Esophagus muscularis mucosa (tissue), 4 donors: ENCODE data around the gene MOSMO. TPM values are rescaled to one million over a fixed set of nuclear protein-coding genes. Genes with fewer than 3 reads are reported as not detected.

ENCODE experiments used
- DNase-seq: peaks from one replicate; pipeline ENCODE4 v3.0.0-alpha.2; 2017; ENCODE audit errors: extremely low spot score
- H3K27ac ChIP-seq, 4 donors: fragments of 200-600 bp; sonication (generic); replicated peaks in 1 of 4; 1 replicate in 3 of 4; 2 replicates in 1 of 4; pipeline ENCODE4 v1.5.1; 2016 to 2019; ENCODE audit warnings: mild to moderate bottlenecking in 1 of 4
- H3K27me3 ChIP-seq, 4 donors: fragments of 200-600 bp; sonication (generic); one replicate each; pipeline versions ENCODE4 v1.5.1 to v1.6.0; 2016 to 2019
- H3K36me3 ChIP-seq, 4 donors: fragments of 200-600 bp; sonication (generic); one replicate each; pipeline ENCODE4 v1.5.1; 2016 to 2019
- H3K4me1 ChIP-seq, 4 donors: fragments of 200-600 bp; sonication (generic); one replicate each; pipeline ENCODE4 v1.5.1; 2016 to 2019
- H3K4me3 ChIP-seq, 4 donors: fragments of 200-600 bp; sonication (generic); 1 replicate in 2 of 4; 2 replicates in 2 of 4; pipeline ENCODE4 v1.5.1; 2016 to 2019; ENCODE audit warnings: mild to moderate bottlenecking in 4 of 4, moderate library complexity in 1 of 4
- H3K9me3 ChIP-seq, 4 donors: fragments of 200-600 bp; sonication (generic); 1 replicate in 3 of 4; 2 replicates in 1 of 4; pipeline ENCODE4 v1.5.1; 2016 to 2019
- EP300 ChIP-seq: sonication (generic); formaldehyde crosslinking; IDR thresholded peaks from one replicate; pipeline ENCODE4 v1.6.1; 2017; ENCODE audit warnings: antibody characterized with exemption
- POLR2A ChIP-seq: fragments of 450-650 bp; IDR thresholded peaks from one replicate; pipeline ENCODE4 v1.6.1; 2017; ENCODE audit warnings: antibody characterized with exemption, moderate library complexity, mild to moderate bottlenecking, low read depth
- POLR2AphosphoS5 ChIP-seq, 2 donors: sonication (generic); formaldehyde crosslinking; IDR thresholded peaks; one replicate each; pipeline ENCODE4 v1.6.1; 2017; ENCODE audit warnings: antibody characterized with exemption in 2 of 2
- WGBS: methylation state at CpG from one replicate; pipeline ENCODE4 v1.1.5; 2018; 5-methylcytosine and 5-hydroxymethylcytosine counted together
- intact Hi-C: fragments of 100-400 bp; cut with DNase I; formaldehyde crosslinking; loops from one replicate; pipeline ENCODE4 v1.15.1; 2023
- total RNA-seq, 4 donors: library from RNA; depleted of rRNA; stranded (reverse); fragments of >200 nt; gene quantifications; one replicate each; pipeline versions ENCODE4 v1.1.0 to v1.2.1, GENCODE V29; 2016
- TF ChIP-seq, protein P1 (sequence below), 3 experiments: fragments of 200-600 bp in 2 of 3; fragments of 450-650 bp in 1 of 3; sonication (generic) in 2 of 3; IDR thresholded peaks; one replicate each; pipeline ENCODE4 v1.5.1; 2017 to 2019; ENCODE audit warnings: antibody characterized with exemption in 3 of 3, mild to moderate bottlenecking in 2 of 3, moderate library complexity in 1 of 3

MOSMO gene
- total RNA-seq, 4 donors from 2014 or later, result 15.1 to 21.6 (median 17.6) TPM

- H3K27ac ChIP-seq, result no peak overlapping the region
- no peak for DNase-seq
- no peaks in the 10 kb centered on the region for H3K27me3 ChIP-seq
- 86% methylated on average over 5 of the region's 5 CpGs for WGBS
- H3K9me3 ChIP-seq, result no peaks in the 10 kb centered on the region
- no peaks in the 10 kb centered on the region for H3K36me3 ChIP-seq
- H3K4me3 ChIP-seq, result no peak overlapping the region
- peaks cover 30 to 70% (median 47%) of the 10 kb centered on the region in 4 donors for H3K4me1 ChIP-seq
- TF ChIP-seq, protein P1, sequence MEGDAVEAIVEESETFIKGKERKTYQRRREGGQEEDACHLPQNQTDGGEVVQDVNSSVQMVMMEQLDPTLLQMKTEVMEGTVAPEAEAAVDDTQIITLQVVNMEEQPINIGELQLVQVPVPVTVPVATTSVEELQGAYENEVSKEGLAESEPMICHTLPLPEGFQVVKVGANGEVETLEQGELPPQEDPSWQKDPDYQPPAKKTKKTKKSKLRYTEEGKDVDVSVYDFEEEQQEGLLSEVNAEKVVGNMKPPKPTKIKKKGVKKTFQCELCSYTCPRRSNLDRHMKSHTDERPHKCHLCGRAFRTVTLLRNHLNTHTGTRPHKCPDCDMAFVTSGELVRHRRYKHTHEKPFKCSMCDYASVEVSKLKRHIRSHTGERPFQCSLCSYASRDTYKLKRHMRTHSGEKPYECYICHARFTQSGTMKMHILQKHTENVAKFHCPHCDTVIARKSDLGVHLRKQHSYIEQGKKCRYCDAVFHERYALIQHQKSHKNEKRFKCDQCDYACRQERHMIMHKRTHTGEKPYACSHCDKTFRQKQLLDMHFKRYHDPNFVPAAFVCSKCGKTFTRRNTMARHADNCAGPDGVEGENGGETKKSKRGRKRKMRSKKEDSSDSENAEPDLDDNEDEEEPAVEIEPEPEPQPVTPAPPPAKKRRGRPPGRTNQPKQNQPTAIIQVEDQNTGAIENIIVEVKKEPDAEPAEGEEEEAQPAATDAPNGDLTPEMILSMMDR (IDR thresholded peaks at IDR 0.05), result no peak
- no peak for TF ChIP-seq POLR2A
- intact Hi-C loops, result no loop called here
These were observed 3.0 kb downstream of the MOSMO start for GRCh38 chr16:22010902-22011301.

- H3K4me3 ChIP-seq, result no peak overlapping the region
- 46% methylated on average over 2 of the region's 2 CpGs for WGBS
- no peaks in the 10 kb centered on the region for H3K27me3 ChIP-seq
- no peaks in the 10 kb centered on the region for H3K9me3 ChIP-seq
- H3K27ac ChIP-seq, result no peak overlapping the region
- no peaks in the 10 kb centered on the region for H3K36me3 ChIP-seq
- TF ChIP-seq POLR2A, result no peak
- TF ChIP-seq, protein P1 (IDR thresholded peaks at IDR 0.05), result no peak
- TF ChIP-seq POLR2AphosphoS5 (IDR thresholded peaks at IDR 0.05), result no peak
- no peak for TF ChIP-seq EP300
- peaks cover 24 to 76% (median 54%) of the 10 kb centered on the region in 4 donors for H3K4me1 ChIP-seq
- DNase-seq, result no peak
- intact Hi-C loops, result no loop called here
These were observed 4.3 kb downstream of the MOSMO start for GRCh38 chr16:22012241-22012640.

- no peak overlapping the region for H3K27ac ChIP-seq
- no peak overlapping the region for H3K4me3 ChIP-seq
- H3K36me3 ChIP-seq, result no peaks in the 10 kb centered on the region
- H3K9me3 ChIP-seq, result no peaks in the 10 kb centered on the region
- no peak for DNase-seq
- H3K4me1 ChIP-seq, result peaks cover 23 to 81% (median 63%) of the 10 kb centered on the region in 4 donors
- 77% methylated on average over 4 of the region's 4 CpGs for whole genome bisulfite sequencing
- TF ChIP-seq EP300 (no peak), POLR2AphosphoS5 (IDR thresholded peaks at IDR 0.05) (no peak), POLR2A (no peak)
- TF ChIP-seq, protein P1 (IDR thresholded peaks at IDR 0.05), result no peak
- no peaks in the 10 kb centered on the region for H3K27me3 ChIP-seq
- intact Hi-C loops, result no loop called here
These were observed 5.6 kb downstream of the MOSMO start for GRCh38 chr16:22013486-22013885.

DNA sequence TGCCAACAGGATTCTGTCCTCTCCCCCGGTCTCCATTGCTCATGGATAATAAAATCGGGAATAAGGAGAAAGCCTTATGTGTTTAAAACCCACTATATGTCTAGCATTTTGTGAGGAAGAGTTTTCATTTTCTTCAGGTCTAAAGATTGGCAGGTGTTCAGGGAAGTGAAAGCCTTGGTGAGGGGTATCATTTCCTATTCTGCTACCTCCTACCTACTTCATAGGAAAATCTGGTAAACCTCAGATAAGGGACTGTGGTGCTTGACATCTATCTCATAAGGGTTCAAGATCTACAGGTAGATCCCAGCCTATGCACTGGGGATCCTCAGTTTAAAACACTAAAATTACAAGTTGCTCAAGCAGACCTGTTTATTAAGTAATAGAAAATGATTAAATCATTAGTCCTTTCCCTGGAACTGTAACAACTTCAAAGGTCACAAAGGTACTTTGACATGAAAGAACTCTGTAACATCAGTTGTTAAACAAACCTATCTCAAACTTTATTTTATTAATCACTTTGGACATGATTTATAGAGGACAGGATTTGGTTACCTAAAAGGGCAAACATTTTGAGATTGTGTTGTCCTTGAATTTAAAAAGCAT, 6.5 kb downstream of the MOSMO start:
- Histone ChIP-seq H3K4me3 (no peak overlapping the region), H3K27me3 (no peaks in the 10 kb centered on the region), H3K9me3 (no peaks in the 10 kb centered on the region), H3K36me3 (no peaks in the 10 kb centered on the region), H3K27ac (no peak overlapping the region), H3K4me1 (peaks cover 16 to 72% (median 56%) of the 10 kb centered on the region in 4 donors)
- TF ChIP-seq POLR2AphosphoS5 (IDR thresholded peaks at IDR 0.05) (no peak), POLR2A (no peak), EP300 (no peak)
- TF ChIP-seq, protein P1 (IDR thresholded peaks at IDR 0.05), result no peak
- WGBS, result 95% methylated on average over 2 of the region's 2 CpGs
- intact Hi-C loops, result no loop called here
- DNase-seq, result no peak

- no peak for DNase-seq
- TF ChIP-seq EP300, result no peak
- TF ChIP-seq POLR2AphosphoS5 (IDR thresholded peaks at IDR 0.05), result no peak
- TF ChIP-seq, protein P1 (IDR thresholded peaks at IDR 0.05), result no peak
- TF ChIP-seq POLR2A, result no peak
- WGBS, result 61% methylated on average over 4 of the region's 4 CpGs
- intact Hi-C loops, result no loop called here
- H3K4me3 ChIP-seq, result no peak overlapping the region
- H3K27me3 ChIP-seq, result no peaks in the 10 kb centered on the region
- no peak overlapping the region for H3K27ac ChIP-seq
- no peaks in the 10 kb centered on the region for H3K9me3 ChIP-seq
- H3K4me1 ChIP-seq, result peaks cover 0 to 50% (median 35%) of the 10 kb centered on the region in 4 donors
- H3K36me3 ChIP-seq, result no peaks in the 10 kb centered on the region
These were observed 9.0 kb downstream of the MOSMO start for GRCh38 chr16:22016927-22017326.
